ENCODE data around the gene METTL25B.
"Not testable (repeated sequence)": the region's sequence is repeated elsewhere in the genome, so short reads cannot be mapped to it uniquely, and the experiment has no call there.

METTL25B gene

DNA sequence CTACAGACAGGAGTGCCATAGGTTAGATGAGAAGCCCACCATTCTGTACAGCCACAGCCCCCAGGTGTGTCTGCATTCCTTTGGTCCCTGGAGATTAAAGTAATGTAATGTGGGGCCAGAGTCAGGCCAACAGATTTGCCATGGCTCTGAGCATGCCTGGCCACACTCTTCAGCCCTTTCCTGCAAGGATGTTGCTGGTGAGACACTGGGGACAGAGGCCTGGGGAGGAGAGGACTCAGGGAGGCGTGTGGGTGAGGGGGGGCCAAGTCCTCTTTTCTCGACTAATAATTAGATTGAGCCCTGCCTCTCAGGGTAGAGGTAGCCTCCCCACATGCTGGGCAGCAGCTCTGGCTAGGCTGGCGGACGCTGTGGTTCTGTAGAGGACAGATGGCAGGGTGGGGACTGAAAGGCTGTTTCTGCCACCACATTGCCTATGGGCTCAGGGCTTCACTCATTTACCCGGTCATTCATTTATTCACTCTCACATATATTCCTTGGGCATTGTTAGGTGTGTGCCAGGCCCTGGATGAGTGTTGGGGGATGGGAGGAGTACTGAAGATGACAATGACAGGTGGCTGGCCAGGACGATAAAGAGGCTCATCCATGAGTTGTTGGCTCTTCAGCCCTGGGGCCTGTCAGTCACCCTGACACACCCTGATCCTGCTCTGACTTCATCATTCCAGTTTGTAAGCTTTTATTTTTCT, 32.0 kb downstream of the METTL25B start:
- no peaks in the 10 kb centered on the region for H3K79me2 ChIP-seq (ENCODE audit: insufficient read depth, low read length)
- no peaks in the 10 kb centered on the region for H3K9me3 ChIP-seq (ENCODE audit: insufficient read depth, low read depth, low read length)
- H3K9ac ChIP-seq (ENCODE audit: low read depth, low read length, poor library complexity, severe bottlenecking), result no peak overlapping the region
- TF ChIP-seq CTCF (conservative IDR thresholded peaks at IDR 0.05; ENCODE audit: low read length) (no peak), EZH2phosphoT487 (IDR thresholded peaks at IDR 0.05; ENCODE audit: borderline replicate concordance) (no peak)
- peaks cover under 1% of the 10 kb centered on the region for H3K4me1 ChIP-seq (ENCODE audit: insufficient read depth, low read length, poor library complexity, severe bottlenecking)
- no peak overlapping the region for H3K4me3 ChIP-seq (ENCODE audit: low read length, poor library complexity, severe bottlenecking)
- H3K27me3 ChIP-seq (ENCODE audit: insufficient read depth, low read length, poor library complexity, severe bottlenecking), result no peaks in the 10 kb centered on the region
- no peak overlapping the region for H2AFZ ChIP-seq (ENCODE audit: low read length)
- no peaks in the 10 kb centered on the region for H3K9me2 ChIP-seq (replicated peaks; ENCODE audit: low read depth, low read length)
- no peaks in the 10 kb centered on the region for H4K20me1 ChIP-seq (ENCODE audit: insufficient read depth, low read length, poor library complexity, severe bottlenecking)
- H3K4me2 ChIP-seq (ENCODE audit: low read depth, low read length, poor library complexity, severe bottlenecking), result no peak overlapping the region
- H3F3A ChIP-seq (ENCODE audit: low read depth), result no peaks in the 10 kb centered on the region
- H3K36me3 ChIP-seq (ENCODE audit: insufficient read depth, low read length), result no peaks in the 10 kb centered on the region

GRCh38 chr1:156760796-156761104, 32.5 kb downstream of the METTL25B start:
- no peak overlapping the region for H2AFZ ChIP-seq (ENCODE audit: low read length)
- H3K79me2 ChIP-seq (ENCODE audit: insufficient read depth, low read length), result peaks cover 2% of the 10 kb centered on the region; the same call in 1 of the 2 replicates
- no peaks in the 10 kb centered on the region for H3K9me2 ChIP-seq (replicated peaks; ENCODE audit: low read depth, low read length)
- no peaks in the 10 kb centered on the region for H3F3A ChIP-seq (ENCODE audit: low read depth)
- no peak overlapping the region for H3K4me3 ChIP-seq (ENCODE audit: low read length, poor library complexity, severe bottlenecking)
- H3K4me2 ChIP-seq (ENCODE audit: low read depth, low read length, poor library complexity, severe bottlenecking), result no peak overlapping the region
- no peaks in the 10 kb centered on the region for H3K36me3 ChIP-seq (ENCODE audit: insufficient read depth, low read length)
- H3K4me1 ChIP-seq (ENCODE audit: insufficient read depth, low read length, poor library complexity, severe bottlenecking), result peaks cover 1% of the 10 kb centered on the region
- no peaks in the 10 kb centered on the region for H3K27me3 ChIP-seq (ENCODE audit: insufficient read depth, low read length, poor library complexity, severe bottlenecking)
- no peaks in the 10 kb centered on the region for H4K20me1 ChIP-seq (ENCODE audit: insufficient read depth, low read length, poor library complexity, severe bottlenecking)
- no peak for TF ChIP-seq CTCF (conservative IDR thresholded peaks at IDR 0.05; ENCODE audit: low read length)
- TF ChIP-seq EZH2phosphoT487 (IDR thresholded peaks at IDR 0.05; ENCODE audit: borderline replicate concordance), result no peak
- H3K9ac ChIP-seq (ENCODE audit: low read depth, low read length, poor library complexity, severe bottlenecking), result no peak overlapping the region
- H3K9me3 ChIP-seq (ENCODE audit: insufficient read depth, low read depth, low read length), result no peaks in the 10 kb centered on the region

- Histone ChIP-seq H4K20me1 (ENCODE audit: insufficient read depth, low read length, poor library complexity, severe bottlenecking) (peaks cover 22% of the 10 kb centered on the region), H3K4me1 (ENCODE audit: insufficient read depth, low read length, poor library complexity, severe bottlenecking) (peaks cover 24% of the 10 kb centered on the region), H3K79me2 (ENCODE audit: insufficient read depth, low read length) (peaks cover 37% of the 10 kb centered on the region)
- H3K9me2 ChIP-seq (replicated peaks; ENCODE audit: low read depth, low read length); H3K36me3 ChIP-seq (ENCODE audit: insufficient read depth, low read length); H3F3A ChIP-seq (ENCODE audit: low read depth); H3K4me2 ChIP-seq (ENCODE audit: low read depth, low read length, poor library complexity, severe bottlenecking); H3K4me3 ChIP-seq (ENCODE audit: low read length, poor library complexity, severe bottlenecking); H3K9ac ChIP-seq (ENCODE audit: low read depth, low read length, poor library complexity, severe bottlenecking); H3K27me3 ChIP-seq (ENCODE audit: insufficient read depth, low read length, poor library complexity, severe bottlenecking); H3K9me3 ChIP-seq (ENCODE audit: insufficient read depth, low read depth, low read length); H2AFZ ChIP-seq (ENCODE audit: low read length): not testable (repeated sequence)
These were observed 36.9 kb downstream of the METTL25B start for GRCh38 chr1:156765136-156765535.

- Histone ChIP-seq H3K4me1 (ENCODE audit: insufficient read depth, low read length, poor library complexity, severe bottlenecking) (peaks cover 29% of the 10 kb centered on the region), H3K27me3 (ENCODE audit: insufficient read depth, low read length, poor library complexity, severe bottlenecking) (no peaks in the 10 kb centered on the region), H3K36me3 (ENCODE audit: insufficient read depth, low read length) (no peaks in the 10 kb centered on the region), H4K20me1 (ENCODE audit: insufficient read depth, low read length, poor library complexity, severe bottlenecking) (peaks cover 25% of the 10 kb centered on the region), H3K9me3 (ENCODE audit: insufficient read depth, low read depth, low read length) (no peaks in the 10 kb centered on the region), H3F3A (ENCODE audit: low read depth) (no peaks in the 10 kb centered on the region), H3K9me2 (replicated peaks; ENCODE audit: low read depth, low read length) (no peaks in the 10 kb centered on the region), H3K4me2 (ENCODE audit: low read depth, low read length, poor library complexity, severe bottlenecking) (peak overlapping the region; percentile 84), H3K79me2 (ENCODE audit: insufficient read depth, low read length) (peaks cover 43% of the 10 kb centered on the region), H2AFZ (ENCODE audit: low read length) (no peak overlapping the region), H3K4me3 (ENCODE audit: low read length, poor library complexity, severe bottlenecking) (peak overlapping the region; percentile 78), H3K9ac (ENCODE audit: low read depth, low read length, poor library complexity, severe bottlenecking) (peak overlapping the region; percentile 79)
- no peak for TF ChIP-seq CTCF (conservative IDR thresholded peaks at IDR 0.05; ENCODE audit: low read length)
- TF ChIP-seq EZH2phosphoT487 (IDR thresholded peaks at IDR 0.05; ENCODE audit: borderline replicate concordance), result no peak
These were observed 37.4 kb downstream of the METTL25B start for GRCh38 chr1:156765666-156766065.
